HT1080 (cell line): Measurements from ENCODE around the gene CEP104. TPM values are rescaled to one million over a fixed set of nuclear protein-coding genes. Genes with fewer than 3 reads are reported as not detected.

ENCODE experiments used
- DNase-seq: peaks from one replicate; pipeline ENCODE4 v3.0.0-alpha.2; 2015; ENCODE audit warnings: low read depth
- total RNA-seq: library from RNA; depleted of rRNA; stranded (reverse); fragments of >200 nt; shearing (Covaris generic); gene quantifications from 2 replicates; pipeline ENCODE4 v1.2.3, GENCODE V29; 2014

CEP104 gene
- total RNA-seq, 1 experiment from 2014 or later = 22.8 TPM

- no peak for DNase-seq
Observed at GRCh38 chr1:3894626-3895278, 37.7 kb upstream of the CEP104 start.

- no peak for DNase-seq
Observed at GRCh38 chr1:3893190-3893589, 36.2 kb upstream of the CEP104 start.

GRCh38 chr1:3892748-3893147 lies 35.7 kb upstream of the CEP104 start:
- DNase-seq = no peak

- no peak for DNase-seq
Observed at GRCh38 chr1:3891329-3891865, 34.4 kb upstream of the CEP104 start.

- no peak for DNase-seq
Observed at GRCh38 chr1:3890389-3891328, 33.6 kb upstream of the CEP104 start.

- no peak for DNase-seq
Observed at GRCh38 chr1:3889936-3890335, 32.9 kb upstream of the CEP104 start.

- DNase-seq = no peak
Observed at GRCh38 chr1:3888301-3888700, 31.3 kb upstream of the CEP104 start.

- DNase-seq = no peak
Observed at GRCh38 chr1:3886691-3887090, 29.7 kb upstream of the CEP104 start.

- no peak for DNase-seq
Observed at GRCh38 chr1:3886106-3886670, 29.2 kb upstream of the CEP104 start.

GRCh38 chr1:3885611-3886010 lies 28.6 kb upstream of the CEP104 start:
- DNase-seq = no peak

GRCh38 chr1:3884966-3885365 lies 28.0 kb upstream of the CEP104 start:
- DNase-seq = no peak

- no peak for DNase-seq
Observed at GRCh38 chr1:3883194-3883925, 26.3 kb upstream of the CEP104 start.

GRCh38 chr1:3881193-3881480 lies 24.1 kb upstream of the CEP104 start:
- DNase-seq = no peak

- no peak for DNase-seq
Observed at GRCh38 chr1:3880429-3881192, 23.6 kb upstream of the CEP104 start.

- no peak for DNase-seq
Observed at GRCh38 chr1:3879787-3880428, 22.9 kb upstream of the CEP104 start.

GRCh38 chr1:3879099-3879498 lies 22.1 kb upstream of the CEP104 start:
- DNase-seq = no peak

- DNase-seq = no peak
Observed at GRCh38 chr1:3876716-3877115, 19.7 kb upstream of the CEP104 start.

GRCh38 chr1:3874736-3875135 lies 17.7 kb upstream of the CEP104 start:
- no peak for DNase-seq

GRCh38 chr1:3872546-3872945 lies 15.5 kb upstream of the CEP104 start:
- no peak for DNase-seq

- no peak for DNase-seq
Observed at GRCh38 chr1:3871451-3871805, 14.4 kb upstream of the CEP104 start.
